H1 (cell line): ENCODE results near the gene SLC2A13.

ENCODE experiments used
- EZH2 ChIP-seq: fragments of 200-600 bp; sonication (generic); IDR thresholded peaks from 2 replicates; pipeline ENCODE4 v1.7.1; 2012; ENCODE audit warnings: low read depth, mild to moderate bottlenecking, moderate library complexity, low read length, inconsistent platforms; ENCODE audit not compliant: severe bottlenecking
- GABPA ChIP-seq: IDR thresholded peaks from 2 replicates; pipeline ENCODE4 v1.6.1; 2011; ENCODE audit warnings: mild to moderate bottlenecking, low read length, moderate library complexity, borderline replicate concordance; ENCODE audit not compliant: insufficient read depth
- JUND ChIP-seq: IDR thresholded peaks from 2 replicates; pipeline ENCODE4 v1.6.1; 2011; ENCODE audit warnings: mild to moderate bottlenecking, improper control_type of control experiment, low read length
- POLR2A ChIP-seq, 2 experiments: IDR thresholded peaks; 1 replicate in 1 of 2; 2 replicates in 1 of 2; pipeline ENCODE4 v1.6.1; 2011; ENCODE audit warnings: low read depth in 2 of 2, low read length in 2 of 2, mild to moderate bottlenecking in 2 of 2; ENCODE audit errors: control extremely low read depth in 1 of 2
- TCF12 ChIP-seq: IDR thresholded peaks from 2 replicates; pipeline ENCODE4 v1.6.1; 2011; ENCODE audit warnings: low read depth, mild to moderate bottlenecking, low read length
- TF ChIP-seq, protein P1 (sequence below), 3 experiments: IDR thresholded peaks; 1 replicate in 2 of 3; 2 replicates in 1 of 3; pipeline versions ENCODE4 v1.5.1 to v1.6.1; 2011; ENCODE audit warnings: low read length in 3 of 3, mild to moderate bottlenecking in 3 of 3, inconsistent platforms in 2 of 3, low read depth in 1 of 3, moderate library complexity in 1 of 3; ENCODE audit not compliant: insufficient read depth in 1 of 3; ENCODE audit errors: control extremely low read depth in 1 of 3

DNA sequence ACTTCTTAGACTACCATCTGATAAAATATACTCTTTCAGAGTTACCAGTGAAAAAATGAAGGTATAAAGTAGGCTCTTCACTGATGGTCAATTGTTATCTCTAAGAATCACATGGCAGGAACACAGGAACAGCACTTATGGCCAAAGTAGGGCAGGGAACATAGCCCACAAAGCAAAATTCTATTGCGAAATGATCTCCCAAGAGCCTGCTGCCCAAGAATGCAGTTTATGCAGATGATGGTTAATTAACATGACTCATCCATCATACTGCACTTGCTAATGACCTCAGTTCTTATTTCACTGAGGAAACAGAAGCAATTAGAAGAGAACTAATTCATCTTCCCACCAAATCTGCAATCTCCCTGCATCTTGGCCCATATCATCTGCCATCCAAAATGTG, 133.8 kb downstream of the SLC2A13 start:
- TF ChIP-seq GABPA, result no peak
- TF ChIP-seq, protein P1, sequence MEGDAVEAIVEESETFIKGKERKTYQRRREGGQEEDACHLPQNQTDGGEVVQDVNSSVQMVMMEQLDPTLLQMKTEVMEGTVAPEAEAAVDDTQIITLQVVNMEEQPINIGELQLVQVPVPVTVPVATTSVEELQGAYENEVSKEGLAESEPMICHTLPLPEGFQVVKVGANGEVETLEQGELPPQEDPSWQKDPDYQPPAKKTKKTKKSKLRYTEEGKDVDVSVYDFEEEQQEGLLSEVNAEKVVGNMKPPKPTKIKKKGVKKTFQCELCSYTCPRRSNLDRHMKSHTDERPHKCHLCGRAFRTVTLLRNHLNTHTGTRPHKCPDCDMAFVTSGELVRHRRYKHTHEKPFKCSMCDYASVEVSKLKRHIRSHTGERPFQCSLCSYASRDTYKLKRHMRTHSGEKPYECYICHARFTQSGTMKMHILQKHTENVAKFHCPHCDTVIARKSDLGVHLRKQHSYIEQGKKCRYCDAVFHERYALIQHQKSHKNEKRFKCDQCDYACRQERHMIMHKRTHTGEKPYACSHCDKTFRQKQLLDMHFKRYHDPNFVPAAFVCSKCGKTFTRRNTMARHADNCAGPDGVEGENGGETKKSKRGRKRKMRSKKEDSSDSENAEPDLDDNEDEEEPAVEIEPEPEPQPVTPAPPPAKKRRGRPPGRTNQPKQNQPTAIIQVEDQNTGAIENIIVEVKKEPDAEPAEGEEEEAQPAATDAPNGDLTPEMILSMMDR (IDR thresholded peaks at IDR 0.05; ENCODE audit: control extremely low read depth in 1 of 3, insufficient read depth in 1 of 3, low read depth in 1 of 3, low read length in 3 of 3), result no peak
- no peak for TF ChIP-seq POLR2A (IDR thresholded peaks at IDR 0.05; ENCODE audit: control extremely low read depth in 1 of 2, low read depth in 2 of 2, low read length in 2 of 2)
- TF ChIP-seq JUND, result peak; percentile 48; the same call in 1 of the 2 replicates
- no peak for TF ChIP-seq EZH2
- TF ChIP-seq TCF12, result no peak
